Loucy (cell line): ENCODE data around the gene EMX2.

ENCODE experiments used
- EZH2phosphoT487 ChIP-seq: fragments of 200-600 bp; IDR thresholded peaks from 2 replicates; pipeline ENCODE4 v1.6.1; 2018; ENCODE audit warnings: antibody characterized with exemption, mild to moderate bottlenecking, moderate library complexity, borderline replicate concordance
- TF ChIP-seq, protein P1 (sequence below): fragments of 200-600 bp; sonication (generic); conservative IDR thresholded peaks from 2 replicates; pipeline ENCODE4 v1.5.1; 2014; ENCODE audit warnings: mild to moderate bottlenecking, antibody characterized with exemption, low read length

- TF ChIP-seq, protein P1, sequence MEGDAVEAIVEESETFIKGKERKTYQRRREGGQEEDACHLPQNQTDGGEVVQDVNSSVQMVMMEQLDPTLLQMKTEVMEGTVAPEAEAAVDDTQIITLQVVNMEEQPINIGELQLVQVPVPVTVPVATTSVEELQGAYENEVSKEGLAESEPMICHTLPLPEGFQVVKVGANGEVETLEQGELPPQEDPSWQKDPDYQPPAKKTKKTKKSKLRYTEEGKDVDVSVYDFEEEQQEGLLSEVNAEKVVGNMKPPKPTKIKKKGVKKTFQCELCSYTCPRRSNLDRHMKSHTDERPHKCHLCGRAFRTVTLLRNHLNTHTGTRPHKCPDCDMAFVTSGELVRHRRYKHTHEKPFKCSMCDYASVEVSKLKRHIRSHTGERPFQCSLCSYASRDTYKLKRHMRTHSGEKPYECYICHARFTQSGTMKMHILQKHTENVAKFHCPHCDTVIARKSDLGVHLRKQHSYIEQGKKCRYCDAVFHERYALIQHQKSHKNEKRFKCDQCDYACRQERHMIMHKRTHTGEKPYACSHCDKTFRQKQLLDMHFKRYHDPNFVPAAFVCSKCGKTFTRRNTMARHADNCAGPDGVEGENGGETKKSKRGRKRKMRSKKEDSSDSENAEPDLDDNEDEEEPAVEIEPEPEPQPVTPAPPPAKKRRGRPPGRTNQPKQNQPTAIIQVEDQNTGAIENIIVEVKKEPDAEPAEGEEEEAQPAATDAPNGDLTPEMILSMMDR = no peak
- no peak for TF ChIP-seq EZH2phosphoT487
Observed at GRCh38 chr10:117553815-117554172, 11.2 kb downstream of the EMX2 start.
